ENCODE data around the gene SLC4A9. TPM values are rescaled to one million over a fixed set of nuclear protein-coding genes. Genes with fewer than 3 reads are reported as not detected.

Gene SLC4A9
- total RNA-seq, 4 donors from 2014 or later = 0.29 to 0.45 (median 0.29) TPM; not detected in 1

DNA sequence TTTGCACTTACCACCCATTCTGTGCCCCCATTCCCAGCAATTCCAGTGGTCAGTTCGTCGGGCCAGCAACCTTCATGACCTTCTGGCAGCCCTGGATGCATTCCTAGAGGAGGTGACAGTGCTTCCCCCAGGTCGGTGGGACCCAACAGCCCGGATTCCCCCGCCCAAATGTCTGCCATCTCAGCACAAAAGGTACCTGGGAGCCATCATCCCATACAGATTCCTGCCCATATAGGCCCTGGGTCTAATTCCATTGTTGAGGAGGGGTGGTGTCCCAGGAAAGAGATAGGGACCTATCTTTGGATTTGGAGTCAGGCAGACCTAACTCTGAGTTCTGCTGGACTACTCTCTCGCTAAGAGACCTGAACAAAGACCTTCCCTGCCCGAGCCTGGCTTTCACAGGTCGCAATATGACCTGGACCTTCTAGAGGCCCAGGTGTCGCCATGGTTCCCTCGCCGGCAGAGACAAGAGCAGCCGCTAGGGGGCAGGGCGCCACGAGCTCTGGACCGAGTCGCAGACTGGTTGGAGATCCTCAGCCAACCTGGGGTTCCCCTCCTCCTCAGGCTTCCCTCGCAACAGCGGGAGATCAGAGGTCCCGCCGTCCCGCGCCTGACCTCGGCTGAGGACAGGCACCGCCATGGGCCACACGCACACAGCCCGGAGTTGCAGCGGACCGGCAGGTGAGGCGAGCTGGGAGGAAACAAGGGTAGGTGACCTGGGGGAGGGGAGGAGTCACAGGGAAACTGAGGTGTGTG lies 3.1 kb downstream of the SLC4A9 start:
- WGBS, 2 donors = 19 to 23% methylated on average over 12 to 19 of the region's 29 CpGs
- no peaks in the 10 kb centered on the region for H3K27me3 ChIP-seq
- no peak overlapping the region for H3K4me3 ChIP-seq (replicated peaks in 1 of 3)
- no peak overlapping the region for H3K27ac ChIP-seq
- H3K9me3 ChIP-seq = no peaks in the 10 kb centered on the region
- TF ChIP-seq POLR2A (IDR thresholded peaks at IDR 0.05) = no peak
- TF ChIP-seq, protein P1, sequence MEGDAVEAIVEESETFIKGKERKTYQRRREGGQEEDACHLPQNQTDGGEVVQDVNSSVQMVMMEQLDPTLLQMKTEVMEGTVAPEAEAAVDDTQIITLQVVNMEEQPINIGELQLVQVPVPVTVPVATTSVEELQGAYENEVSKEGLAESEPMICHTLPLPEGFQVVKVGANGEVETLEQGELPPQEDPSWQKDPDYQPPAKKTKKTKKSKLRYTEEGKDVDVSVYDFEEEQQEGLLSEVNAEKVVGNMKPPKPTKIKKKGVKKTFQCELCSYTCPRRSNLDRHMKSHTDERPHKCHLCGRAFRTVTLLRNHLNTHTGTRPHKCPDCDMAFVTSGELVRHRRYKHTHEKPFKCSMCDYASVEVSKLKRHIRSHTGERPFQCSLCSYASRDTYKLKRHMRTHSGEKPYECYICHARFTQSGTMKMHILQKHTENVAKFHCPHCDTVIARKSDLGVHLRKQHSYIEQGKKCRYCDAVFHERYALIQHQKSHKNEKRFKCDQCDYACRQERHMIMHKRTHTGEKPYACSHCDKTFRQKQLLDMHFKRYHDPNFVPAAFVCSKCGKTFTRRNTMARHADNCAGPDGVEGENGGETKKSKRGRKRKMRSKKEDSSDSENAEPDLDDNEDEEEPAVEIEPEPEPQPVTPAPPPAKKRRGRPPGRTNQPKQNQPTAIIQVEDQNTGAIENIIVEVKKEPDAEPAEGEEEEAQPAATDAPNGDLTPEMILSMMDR (IDR thresholded peaks at IDR 0.05) = peak; percentile 69 to 95 (median 84)
- peak; percentile 74 to 84 for DNase-seq
- peaks cover 0 to 4% of the 10 kb centered on the region in 2 donors for H3K4me1 ChIP-seq
- intact Hi-C loops (cut with DNase I) = no loop called here
- H3K36me3 ChIP-seq = no peaks in the 10 kb centered on the region

DNA sequence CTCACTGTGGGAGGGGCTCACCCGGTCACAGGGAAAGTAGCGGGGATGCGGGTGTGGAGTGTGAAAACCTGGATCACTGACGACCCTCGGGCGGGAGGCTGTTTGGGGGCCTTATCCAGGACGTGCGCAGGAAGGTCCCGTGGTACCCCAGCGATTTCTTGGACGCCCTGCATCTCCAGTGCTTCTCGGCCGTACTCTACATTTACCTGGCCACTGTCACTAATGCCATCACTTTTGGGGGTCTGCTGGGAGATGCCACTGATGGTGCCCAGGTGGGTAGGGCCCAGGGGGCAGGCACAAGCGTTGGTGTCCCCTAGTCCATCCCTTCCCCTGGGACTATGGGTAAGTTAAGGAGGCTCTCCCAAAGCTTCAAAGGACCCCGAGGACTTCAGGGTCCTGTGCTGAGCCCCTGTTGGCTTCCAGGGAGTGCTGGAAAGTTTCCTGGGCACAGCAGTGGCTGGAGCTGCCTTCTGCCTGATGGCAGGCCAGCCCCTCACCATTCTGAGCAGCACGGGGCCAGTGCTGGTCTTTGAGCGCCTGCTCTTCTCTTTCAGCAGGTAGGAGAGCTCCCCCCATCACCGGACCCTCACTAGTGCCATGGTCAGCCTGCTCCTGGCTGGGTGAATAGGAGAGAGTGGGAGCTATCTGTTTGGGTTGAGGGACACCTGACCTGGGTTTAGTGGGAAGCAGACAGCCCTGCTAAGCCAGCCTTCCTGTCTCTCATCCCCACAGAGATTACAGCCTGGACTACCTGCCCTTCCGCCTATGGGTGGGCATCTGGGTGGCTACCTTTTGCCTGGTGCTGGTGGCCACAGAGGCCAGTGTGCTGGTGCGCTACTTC lies 3.9 kb downstream of the SLC4A9 start:
- TF ChIP-seq, protein P1 (IDR thresholded peaks at IDR 0.05) = no peak
- no peak for TF ChIP-seq POLR2A (IDR thresholded peaks at IDR 0.05)
- Histone ChIP-seq H3K36me3 (no peaks in the 10 kb centered on the region), H3K4me1 (peaks cover 0 to 4% of the 10 kb centered on the region in 2 donors), H3K27ac (no peak overlapping the region), H3K4me3 (replicated peaks in 1 of 3) (no peak overlapping the region), H3K27me3 (no peaks in the 10 kb centered on the region), H3K9me3 (no peaks in the 10 kb centered on the region)
- intact Hi-C loops (cut with DNase I) = no loop called here
- no peak for DNase-seq
- WGBS, 2 donors = 46 to 51% methylated on average over 15 to 20 of the region's 20 CpGs

DNA sequence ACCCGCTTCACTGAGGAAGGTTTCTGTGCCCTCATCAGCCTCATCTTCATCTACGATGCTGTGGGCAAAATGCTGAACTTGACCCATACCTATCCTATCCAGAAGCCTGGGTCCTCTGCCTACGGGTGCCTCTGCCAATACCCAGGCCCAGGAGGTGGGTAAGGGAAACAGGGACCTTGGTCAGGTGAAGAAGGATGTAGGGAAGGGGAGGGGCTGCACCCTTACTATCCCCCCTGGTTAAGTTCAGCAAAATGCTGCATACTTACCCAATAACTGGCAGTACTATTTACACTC lies 4.4 kb downstream of the SLC4A9 start:
- peaks cover 0 to 4% of the 10 kb centered on the region in 2 donors for H3K4me1 ChIP-seq
- H3K4me3 ChIP-seq (replicated peaks in 1 of 3) = no peak overlapping the region
- H3K9me3 ChIP-seq = no peaks in the 10 kb centered on the region
- WGBS, 2 donors = 100% methylated on average over 3 of the region's 3 CpGs
- H3K27ac ChIP-seq = no peak overlapping the region
- intact Hi-C loops (cut with DNase I) = no loop called here
- no peaks in the 10 kb centered on the region for H3K27me3 ChIP-seq
- DNase-seq = no peak
- TF ChIP-seq POLR2A (IDR thresholded peaks at IDR 0.05) = no peak
- TF ChIP-seq, protein P1 (IDR thresholded peaks at IDR 0.05) = no peak
- H3K36me3 ChIP-seq = no peaks in the 10 kb centered on the region

DNA sequence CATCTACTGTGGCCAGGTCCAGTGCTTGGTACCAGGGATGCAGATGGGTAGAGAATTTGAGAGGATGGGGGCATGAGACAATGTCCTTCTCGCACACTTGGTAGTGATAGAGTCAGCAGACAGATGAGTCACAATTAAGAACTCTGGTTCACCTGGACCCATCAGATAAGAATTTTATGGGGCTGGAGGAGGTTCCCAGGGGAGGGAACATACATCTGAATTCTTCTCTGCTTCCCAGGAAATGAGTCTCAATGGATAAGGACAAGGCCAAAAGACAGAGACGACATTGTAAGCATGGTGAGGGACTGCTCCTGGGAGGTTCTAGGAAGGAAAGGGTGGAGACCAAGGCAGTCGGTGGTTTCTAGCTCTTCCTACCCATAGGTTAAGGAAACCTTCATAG lies 5.3 kb downstream of the SLC4A9 start:
- intact Hi-C loops (cut with DNase I) = no loop called here
- H3K4me3 ChIP-seq (replicated peaks in 1 of 3) = no peak overlapping the region
- no peak overlapping the region for H3K27ac ChIP-seq
- no peaks in the 10 kb centered on the region for H3K27me3 ChIP-seq
- no peak for DNase-seq
- H3K9me3 ChIP-seq = no peaks in the 10 kb centered on the region
- TF ChIP-seq, protein P1 (IDR thresholded peaks at IDR 0.05) = no peak
- TF ChIP-seq POLR2A (IDR thresholded peaks at IDR 0.05) = no peak
- H3K4me1 ChIP-seq = peaks cover 0 to under 1% of the 10 kb centered on the region in 2 donors
- no peaks in the 10 kb centered on the region for H3K36me3 ChIP-seq
- 77 to 83% methylated on average over 3 of the region's 3 CpGs for WGBS, 2 donors

DNA sequence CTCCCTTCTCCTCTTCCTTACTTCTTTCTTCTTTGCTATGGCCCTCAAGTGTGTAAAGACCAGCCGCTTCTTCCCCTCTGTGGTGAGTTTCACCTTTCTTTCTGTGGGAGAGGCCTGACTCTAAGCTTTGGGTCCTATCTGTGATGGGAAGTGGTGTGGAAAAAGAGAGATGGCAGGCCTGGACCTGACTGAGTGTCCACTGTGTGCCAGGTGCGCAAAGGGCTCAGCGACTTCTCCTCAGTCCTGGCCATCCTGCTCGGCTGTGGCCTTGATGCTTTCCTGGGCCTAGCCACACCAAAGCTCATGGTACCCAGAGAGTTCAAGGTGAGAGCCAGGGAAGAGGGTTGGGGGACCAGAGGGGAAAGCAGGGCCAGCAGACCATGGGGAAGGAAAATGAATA lies 5.9 kb downstream of the SLC4A9 start:
- TF ChIP-seq POLR2A (IDR thresholded peaks at IDR 0.05) = no peak
- TF ChIP-seq, protein P1 (IDR thresholded peaks at IDR 0.05) = no peak
- H3K27me3 ChIP-seq = no peaks in the 10 kb centered on the region
- no peak overlapping the region for H3K4me3 ChIP-seq (replicated peaks in 1 of 3)
- H3K36me3 ChIP-seq = no peaks in the 10 kb centered on the region
- WGBS, 2 donors = 84 to 98% methylated on average over 4 of the region's 4 CpGs
- H3K4me1 ChIP-seq = no peaks in the 10 kb centered on the region
- H3K9me3 ChIP-seq = no peaks in the 10 kb centered on the region
- no peak overlapping the region for H3K27ac ChIP-seq
- DNase-seq = no peak
- intact Hi-C loops (cut with DNase I) = no loop called here
